ENCODE data around the gene TAF8. TPM values are rescaled to one million over a fixed set of nuclear protein-coding genes. Genes with fewer than 3 reads are reported as not detected.

The TAF8 gene
- polyA plus RNA-seq, 5 donors: 19.1 to 26.7 (median 26.3) TPM

DNA sequence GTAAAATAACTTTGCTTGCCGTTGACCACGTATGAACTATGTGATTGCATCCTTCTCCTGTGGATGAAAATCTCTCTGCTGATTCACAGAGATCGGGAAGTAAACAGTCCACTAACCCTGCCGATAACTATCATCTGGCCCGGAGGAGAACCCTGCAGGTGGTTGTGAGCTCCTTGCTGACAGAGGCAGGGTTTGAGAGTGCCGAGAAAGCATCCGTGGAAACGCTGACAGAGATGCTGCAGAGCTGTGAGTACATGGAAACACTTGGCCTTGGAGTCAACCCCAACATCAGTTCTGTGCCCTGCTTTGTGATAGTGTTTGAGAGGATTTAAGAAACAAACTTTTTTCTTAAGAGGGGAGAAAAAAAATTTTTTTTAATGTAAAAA is 937 bp downstream of the TAF8 start:
- no peak for DNase-seq

DNA sequence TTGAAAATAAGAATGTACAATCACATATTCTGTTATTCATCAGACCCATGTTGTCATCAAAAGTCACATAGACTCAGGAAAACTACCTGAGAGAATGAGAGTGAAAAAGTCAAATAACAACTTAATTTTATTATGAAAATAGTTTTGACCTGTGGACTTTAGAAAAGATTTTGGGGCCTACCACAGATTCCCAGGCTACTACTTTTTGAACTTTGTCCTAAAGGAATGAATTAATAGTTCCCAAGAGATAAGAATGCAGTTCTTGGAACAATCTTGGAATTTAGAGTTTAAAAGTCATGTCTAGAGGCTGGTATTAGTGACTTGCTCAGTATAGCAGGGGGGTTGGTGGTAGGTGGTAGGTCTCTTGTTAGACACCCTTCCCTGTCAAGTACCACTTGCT is 3.3 kb downstream of the TAF8 start:
- no peak for DNase-seq

DNA sequence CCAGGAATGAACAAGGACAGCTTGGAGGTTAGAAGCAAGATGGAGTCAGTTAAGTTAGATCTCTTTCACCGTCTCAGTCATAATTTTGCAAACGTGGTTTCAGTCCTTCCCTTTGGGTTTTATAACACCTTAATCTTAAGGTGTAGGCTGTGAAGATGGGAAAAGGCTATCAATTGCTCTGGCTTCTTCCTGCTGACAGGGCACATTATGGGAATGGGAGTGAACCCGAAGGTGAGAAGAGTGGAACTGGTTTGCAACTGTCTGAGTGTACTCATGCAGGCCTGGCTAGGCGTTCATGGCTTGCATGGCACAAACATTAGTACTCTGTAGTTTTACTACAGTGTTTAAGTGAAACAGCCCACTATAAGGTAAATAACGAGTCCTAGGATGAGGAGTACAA is 9.4 kb downstream of the TAF8 start:
- DNase-seq: no peak

DNA sequence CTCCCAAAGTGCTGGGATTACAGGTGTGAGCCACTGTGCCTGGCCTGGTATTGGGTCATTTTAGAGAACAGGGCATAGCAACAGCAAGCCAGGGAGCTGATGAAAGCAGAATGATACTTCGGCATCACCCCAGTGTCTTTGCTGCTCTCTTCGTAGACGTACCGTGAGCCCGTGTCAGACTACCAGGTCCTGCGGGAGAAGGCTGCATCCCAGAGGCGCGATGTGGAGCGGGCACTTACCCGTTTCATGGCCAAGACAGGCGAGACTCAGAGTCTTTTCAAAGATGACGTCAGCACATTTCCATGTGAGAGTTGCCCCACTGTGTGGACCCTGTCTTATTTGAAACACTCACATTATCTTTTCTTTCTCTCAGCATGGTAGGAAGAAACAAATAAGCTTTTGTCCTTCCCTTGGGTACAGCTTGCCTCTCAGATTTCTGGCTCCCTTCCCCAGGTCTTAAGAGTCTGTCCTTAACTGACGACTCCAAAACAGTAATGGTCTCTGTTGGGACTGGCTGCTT is 15.9 kb downstream of the TAF8 start:
- DNase-seq: no peak

DNA sequence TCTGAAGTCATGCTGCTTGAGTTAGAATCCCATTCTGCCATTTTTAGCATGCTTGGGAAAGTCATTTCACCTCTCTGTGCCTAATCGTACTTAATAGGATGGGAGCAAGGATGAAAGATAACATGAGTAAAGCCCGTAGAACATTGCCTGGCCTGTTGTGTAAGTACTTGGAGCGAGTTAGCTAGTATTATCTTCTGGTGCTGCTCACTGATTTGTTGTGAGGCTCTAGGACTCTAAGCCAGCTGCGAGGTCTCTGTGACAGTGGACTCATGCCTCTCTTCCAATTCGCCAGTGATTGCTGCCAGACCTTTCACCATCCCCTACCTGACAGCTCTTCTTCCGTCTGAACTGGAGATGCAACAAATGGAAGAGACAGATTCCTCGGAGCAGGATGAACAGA is 17.8 kb downstream of the TAF8 start:
- no peak for DNase-seq

DNA sequence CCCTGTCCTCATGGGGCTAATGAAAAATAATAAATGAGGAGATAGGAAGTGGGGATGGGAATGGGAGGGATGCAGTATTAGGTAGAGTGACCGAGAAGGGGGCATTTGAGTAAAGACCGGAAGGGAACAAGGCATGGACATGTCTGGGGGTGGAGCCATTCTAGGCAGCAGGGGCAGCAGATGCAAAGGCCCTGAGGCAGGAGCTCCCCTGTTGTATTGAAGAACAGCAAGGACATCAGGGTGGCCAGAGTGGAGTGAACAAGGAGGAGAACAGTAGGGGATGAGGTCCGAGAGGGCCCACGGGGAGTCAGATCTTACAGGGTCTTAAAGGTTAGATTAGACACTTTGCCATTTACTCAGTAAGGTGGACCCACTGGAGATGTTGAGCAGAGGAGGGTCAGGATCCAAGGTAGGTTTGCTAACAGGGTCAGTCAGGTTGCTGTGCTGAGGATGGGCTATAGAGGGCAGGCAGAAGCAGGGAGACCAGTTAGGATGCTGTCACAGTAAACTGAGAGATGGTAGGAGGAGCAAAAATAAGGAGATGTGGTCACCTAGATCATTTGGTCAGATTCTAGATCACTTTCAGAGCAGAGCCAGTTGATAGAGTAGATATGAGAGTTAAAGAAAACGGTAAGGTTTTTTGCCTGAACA is 18.7 kb downstream of the TAF8 start:
- DNase-seq: no peak

DNA sequence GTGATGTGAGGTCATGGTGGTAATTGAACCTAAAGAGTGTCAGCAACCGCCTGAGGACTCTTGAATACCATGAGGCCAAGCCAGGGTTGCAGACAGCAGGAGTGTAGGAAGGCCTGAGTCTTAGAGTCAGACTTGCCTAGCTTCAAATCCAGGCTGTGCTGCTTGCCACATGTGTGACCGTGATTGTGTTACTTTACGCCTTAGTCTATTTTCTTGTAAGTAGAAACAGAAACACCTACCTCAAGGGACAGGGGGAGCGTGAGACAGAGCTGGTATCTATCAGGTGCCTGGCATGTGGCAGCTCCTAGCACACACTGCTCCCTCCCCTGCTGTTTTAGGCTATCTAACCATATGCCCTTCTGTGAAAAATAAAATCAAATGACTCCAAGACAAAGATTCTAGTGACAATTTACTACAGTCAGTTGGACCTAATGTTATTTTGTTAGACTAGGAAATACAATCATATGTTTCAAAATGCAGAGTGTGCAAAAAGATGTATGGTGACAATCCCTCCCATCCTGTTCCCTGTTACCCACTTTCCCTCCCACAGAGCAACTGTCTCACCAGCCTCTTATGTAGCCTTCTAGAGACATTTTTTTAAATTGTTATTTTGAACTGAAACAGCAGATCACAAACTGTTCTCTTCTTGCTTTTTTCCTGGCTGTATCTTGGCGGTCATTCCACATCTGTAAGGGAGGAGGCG is 21.7 kb downstream of the TAF8 start:
- DNase-seq: no peak

DNA sequence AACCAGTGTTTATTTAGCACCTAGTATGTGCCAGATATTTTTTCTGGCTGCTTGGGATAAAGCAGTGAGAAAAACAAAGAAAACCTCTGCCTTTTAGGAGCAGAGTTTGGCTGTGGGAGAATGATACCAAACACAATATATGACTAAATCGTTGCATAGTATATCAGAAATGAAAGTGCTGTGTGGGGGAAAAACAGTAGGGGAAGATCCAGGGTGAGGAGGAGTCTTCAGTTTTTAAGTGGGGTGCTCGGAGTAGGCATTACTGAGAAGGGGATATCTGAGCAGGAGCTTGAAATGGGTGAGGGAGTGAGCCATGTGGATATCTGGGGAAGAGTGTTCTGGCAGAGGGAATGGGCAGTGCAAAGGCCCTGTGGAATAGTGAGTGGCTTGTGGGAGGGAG is 23.0 kb downstream of the TAF8 start:
- DNase-seq: no peak

DNA sequence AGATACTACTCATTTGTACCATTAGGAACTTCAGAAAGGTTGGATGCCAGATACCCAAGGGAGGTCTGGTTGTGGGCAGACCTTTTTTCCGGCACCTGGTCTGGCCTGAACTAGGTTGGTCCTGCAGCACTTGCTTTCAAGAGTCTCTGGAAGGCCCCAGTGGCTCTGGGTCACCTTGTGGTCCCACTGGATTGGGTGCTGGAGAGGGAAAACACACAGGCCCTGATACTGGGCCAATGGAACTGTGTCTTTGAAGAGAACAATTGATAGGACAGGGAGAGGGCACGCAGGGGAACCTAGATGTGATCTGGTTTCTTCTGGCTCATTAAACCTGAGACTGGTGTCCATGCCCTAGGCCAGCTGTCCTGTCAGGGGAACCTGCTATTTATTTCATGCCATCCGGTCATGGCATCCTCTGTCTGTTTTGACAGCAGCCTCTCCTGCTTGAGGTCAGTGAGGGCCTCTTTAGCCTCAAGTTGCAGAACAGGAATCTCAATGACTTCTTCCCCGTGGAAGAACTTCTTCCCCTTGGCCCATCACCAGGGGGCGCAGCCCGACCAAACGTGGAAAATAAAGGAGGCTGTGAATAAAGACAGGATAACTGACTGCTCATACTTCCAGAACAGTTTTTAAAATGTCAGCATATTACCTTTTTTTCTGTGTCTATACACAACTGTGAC is 25.0 kb downstream of the TAF8 start:
- peak; percentile 52 to 67 for DNase-seq

DNA sequence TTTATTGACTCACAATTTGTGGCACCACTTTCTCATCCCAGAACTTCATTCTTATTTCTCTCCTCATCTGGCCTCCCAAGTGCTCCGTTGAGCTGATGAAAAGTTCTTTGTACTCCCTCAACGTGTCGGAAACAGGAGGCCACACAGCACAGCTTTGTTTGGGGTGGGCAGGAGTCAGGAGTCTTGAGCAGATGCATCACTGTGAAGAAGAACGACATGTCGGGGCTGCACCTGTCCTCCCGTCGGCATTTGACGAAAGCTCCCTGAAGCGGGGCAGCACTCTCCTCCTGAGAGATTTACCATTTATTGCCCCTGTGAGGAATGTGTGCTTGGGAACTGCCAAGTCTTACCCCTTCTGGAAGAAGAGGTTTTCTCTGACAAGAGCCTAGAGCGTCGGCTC is 28.1 kb downstream of the TAF8 start:
- DNase-seq: no peak

DNA sequence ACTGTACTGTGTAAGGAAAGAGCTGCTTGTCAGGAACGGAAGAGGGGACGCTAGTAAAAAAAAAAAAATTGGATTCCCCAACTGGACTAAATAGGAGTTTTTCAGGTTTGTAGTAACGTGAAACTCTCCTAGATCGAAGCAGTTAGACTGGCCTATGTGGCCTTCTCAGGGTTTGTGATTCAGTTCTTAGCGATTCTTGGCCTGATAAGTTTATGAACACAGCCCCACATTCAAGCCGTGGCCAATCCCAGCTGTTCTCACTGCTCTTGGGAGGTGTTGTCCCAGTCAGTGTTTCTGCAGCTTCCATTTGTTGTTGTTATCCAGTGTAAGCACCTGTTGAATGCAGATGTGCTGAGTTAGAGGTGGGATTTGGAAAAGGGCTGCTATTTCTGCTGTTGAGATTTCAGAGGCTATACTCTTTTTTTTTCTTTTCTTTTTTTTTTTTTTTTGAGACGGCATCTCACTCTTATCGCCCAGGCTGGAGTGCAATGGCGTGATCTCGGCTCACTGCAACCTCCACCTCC is 29.7 kb downstream of the TAF8 start:
- DNase-seq: no peak

DNA sequence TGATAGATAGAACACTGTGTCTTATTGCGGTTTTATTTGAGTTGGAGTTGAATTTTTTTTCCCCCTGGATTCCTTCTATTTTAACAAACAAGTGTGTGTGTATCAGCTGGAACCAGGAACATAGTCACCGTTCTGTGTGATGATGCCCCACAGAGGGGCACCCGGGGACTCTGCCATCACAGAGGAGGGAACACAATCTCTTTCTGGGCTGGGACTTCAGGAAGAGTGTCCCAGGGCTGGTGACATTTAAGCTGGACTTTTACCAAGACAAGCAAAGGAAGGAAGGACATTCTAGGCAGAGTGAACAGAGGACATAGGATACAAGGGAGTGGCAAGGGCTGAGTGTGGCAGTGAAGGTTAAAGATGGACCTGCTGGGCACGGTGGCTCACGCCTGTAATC is 33.2 kb downstream of the TAF8 start:
- DNase-seq: no peak

DNA sequence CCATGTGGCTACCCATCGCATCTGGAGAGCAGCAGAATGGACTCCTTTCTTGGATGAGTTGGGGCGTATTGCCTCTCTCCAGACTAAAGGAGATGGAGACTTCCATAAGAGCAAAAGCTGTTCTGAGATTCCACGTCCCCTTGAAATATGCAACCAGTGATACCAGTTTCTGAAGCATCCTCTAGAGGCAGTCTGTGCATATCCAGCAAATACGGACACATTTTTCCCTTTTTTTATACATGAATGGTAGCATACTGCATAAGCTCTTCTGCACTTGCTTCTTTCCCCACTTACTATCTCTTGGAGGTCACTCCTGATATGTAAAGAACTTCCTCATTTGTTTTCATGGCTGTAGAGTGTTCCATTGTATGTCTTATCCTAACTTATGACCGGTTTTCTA is 34.6 kb downstream of the TAF8 start:
- DNase-seq: no peak

DNA sequence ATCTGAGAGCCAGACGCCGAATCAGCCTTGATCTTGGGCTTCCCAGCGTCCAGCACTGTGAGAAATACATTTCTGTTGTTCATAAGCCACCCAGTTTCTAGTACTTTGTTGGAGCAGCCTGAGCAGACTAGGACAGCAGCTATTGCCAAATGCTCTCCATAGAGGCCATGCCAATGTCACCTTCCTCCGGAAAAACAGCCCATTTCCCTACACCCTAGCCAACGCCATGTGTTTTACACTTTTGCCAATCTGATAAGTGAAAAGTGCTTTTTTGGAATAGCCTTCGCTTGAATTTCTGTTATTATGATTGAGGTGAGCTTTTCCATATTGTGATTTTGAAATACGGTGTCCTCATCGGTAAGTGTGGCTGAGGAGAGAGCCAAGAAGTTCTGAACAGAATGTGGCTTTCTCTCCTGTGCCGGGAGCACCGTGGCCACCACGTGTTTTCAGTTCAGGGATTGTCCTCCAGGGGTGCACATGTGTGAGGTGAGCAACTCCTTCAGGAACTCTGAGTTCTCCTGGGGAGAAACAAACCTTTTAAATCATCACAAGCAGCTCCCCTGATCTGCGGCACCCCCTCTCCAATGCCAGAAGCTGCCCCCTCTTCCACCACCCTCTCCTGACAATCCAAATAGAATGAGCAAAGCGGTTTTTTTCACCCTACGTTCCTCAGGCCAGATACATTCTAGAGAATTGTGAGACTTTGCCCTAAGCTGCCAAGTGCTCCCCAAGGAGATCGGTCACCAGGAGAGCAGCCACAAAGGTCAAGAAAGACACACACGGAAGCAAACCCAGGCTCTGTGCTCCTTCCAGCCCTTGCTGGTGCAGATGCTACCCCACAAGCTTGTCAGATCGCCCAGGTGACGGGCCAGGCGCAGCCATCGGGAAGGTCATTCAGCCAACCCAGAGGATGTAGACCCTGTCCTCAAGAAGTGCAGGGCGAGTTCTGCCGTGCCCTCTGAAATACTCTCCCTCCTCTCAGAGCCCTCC is 36.0 kb downstream of the TAF8 start:
- DNase-seq: no peak

DNA sequence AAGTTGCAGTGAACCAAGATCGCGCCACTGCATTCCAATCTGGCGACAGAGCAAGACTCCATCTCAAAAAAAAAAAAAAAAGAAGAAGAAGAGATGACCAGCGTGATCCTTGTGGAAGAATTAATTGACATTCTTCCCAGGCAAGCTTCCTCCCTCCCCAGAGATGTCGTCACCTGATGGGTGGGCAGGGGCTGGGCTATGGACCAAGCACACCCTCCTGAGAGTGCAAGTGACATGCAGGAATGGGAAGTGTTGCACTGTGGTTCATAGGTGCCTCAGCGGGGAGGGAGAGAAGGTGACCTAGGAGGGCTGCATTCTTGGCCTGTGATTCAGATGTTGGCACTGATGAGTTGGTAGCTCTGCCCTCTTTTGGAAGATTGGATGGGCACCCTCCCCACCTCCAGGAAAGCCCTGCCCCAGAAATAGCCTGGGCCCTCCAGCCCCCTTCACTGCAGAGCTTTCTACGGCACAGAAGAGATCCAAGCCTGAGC is 37.8 kb downstream of the TAF8 start:
- no peak for DNase-seq

DNA sequence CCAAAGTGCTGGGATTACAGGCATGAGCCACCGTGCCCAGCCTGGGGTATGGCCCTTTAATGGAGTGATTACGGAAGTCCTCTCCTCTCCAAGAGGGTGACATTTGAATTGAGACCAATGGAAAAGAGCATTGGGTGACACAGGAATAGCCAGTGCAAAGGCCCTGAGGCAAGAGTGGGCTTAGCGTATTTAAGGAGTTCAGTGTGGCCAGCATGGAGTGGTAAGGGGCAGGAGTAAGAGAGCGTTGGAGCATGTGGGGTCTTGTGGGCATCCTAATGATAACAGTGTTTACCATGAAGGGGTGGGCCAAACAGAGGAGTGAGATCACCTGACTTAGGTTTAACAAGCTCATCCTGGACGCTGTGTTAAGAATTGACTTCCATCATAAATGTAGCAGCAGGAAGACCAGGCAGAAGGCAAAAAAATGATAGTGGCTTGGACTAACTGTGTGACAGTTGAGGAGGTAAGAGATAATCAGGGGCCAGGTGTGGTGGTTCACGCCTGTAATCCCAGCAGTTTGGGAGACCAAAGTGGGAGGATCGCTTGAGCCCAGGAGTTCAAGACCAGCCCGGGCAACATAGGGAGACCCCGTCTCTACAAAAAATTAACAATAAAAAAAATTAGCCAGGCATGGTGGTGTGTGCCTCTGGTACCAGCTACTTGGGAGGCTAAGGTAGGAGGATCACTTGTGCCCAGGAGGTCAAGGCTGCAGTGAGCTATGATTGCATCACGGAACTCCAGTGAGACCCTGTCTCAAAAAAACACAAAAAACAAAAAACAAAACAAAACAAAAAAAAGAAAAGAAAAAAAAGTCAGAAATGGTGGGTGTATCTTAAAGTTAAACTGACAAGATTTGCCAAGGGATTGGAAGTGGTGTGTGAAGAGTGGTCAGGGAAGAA is 40.7 kb downstream of the TAF8 start:
- no peak for DNase-seq

DNA sequence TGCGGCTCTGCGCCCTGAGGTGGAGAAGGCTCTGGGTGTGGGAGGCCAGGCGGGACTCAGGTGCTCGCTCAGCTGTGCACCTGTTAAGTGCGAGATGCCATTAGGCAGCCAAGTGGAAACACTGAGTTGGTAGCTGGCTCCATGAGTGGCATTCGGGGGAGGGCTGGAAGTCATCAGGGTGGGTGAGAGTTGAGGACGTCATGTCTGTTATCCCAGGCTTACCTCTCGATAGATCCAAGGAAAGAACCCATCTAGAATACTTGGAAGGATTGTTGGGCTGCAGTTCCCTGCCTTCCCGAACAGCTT is 41.3 kb downstream of the TAF8 start:
- DNase-seq: no peak

DNA sequence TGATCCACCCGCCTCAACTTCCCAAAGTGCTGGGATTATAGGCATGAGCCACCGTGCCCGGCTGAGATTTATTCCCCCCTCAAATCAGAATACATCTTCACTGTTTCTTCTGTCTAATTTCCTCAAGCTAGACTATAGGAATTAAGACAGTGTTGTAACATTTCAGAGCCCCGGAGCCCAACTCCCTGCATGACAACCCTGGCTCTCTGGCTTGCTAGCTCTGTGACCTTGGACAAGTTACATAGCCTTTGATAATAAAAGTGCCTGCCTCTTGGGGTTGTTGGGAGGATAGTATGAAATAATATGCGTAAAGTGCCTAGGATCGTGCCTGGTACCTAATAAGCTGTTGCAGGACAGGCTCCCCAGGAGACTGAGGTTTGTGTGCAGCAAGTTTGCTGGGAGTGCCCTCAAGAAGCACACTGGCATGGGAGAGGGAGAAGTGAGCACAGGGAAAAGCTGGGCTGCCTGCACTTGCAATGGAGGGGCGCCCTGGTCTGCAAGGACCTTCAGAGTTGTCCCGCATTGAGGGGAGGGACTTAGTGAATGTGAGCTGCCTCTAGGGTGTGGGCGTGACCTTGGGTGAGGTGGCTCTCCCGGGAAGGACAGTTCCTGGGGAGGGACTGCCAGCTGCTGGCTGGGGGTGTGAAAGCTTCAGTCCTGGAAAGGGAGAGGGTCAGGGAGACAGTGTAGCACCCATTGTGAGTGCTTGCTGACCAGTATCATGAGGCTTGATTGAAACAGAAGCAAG is 43.4 kb downstream of the TAF8 start:
- DNase-seq: no peak

DNA sequence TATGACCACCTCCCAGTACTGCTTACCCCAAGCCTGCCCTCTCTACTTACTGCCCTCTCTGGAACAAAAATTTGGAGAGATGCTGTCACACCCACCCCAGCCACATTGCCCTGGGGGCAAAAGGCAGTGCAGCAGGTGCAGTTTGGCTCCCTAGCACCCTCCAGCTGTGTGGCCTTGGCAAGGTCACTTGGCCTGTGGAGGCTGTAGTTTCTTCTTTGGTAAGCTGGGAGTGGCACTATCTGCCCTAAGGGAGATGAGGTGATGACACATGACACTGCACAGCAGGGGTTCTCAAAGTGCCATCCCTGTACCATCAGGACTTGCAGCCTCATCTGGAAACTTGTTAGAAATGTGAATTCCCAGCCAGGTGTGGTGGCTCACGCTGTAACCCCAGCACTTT is 44.8 kb downstream of the TAF8 start:
- DNase-seq: no peak

All from right lung (tissue), 5 donors.